T-helper 22 cell (primary cell): ENCODE results near the gene KRT13.

Experiments
- DNase-seq: peaks from one replicate; pipeline ENCODE4 v3.0.0-alpha.2; 2020; ENCODE audit warnings: low read depth

KRT13 gene

DNA sequence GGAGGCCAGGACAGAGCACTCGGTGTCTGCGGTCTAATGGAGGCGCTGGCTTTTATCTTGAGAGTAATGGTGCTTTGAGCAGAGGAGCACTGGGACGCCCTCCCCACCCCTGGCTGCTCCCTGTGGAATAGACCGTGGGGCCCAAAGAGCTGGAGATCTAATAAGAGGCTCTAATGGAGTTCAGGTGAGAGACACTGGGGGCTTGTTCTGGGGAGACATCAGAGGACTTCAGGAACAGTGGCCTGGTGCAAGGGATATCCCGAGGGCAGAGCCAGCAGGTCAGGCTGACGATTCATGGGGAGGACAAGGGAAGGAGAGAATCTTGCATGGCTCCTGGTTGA is 32.2 kb upstream of the KRT13 start:
- DNase-seq, result no peak

GRCh38 chr17:41536741-41537613 is 31.6 kb upstream of the KRT13 start:
- no peak for DNase-seq

DNA sequence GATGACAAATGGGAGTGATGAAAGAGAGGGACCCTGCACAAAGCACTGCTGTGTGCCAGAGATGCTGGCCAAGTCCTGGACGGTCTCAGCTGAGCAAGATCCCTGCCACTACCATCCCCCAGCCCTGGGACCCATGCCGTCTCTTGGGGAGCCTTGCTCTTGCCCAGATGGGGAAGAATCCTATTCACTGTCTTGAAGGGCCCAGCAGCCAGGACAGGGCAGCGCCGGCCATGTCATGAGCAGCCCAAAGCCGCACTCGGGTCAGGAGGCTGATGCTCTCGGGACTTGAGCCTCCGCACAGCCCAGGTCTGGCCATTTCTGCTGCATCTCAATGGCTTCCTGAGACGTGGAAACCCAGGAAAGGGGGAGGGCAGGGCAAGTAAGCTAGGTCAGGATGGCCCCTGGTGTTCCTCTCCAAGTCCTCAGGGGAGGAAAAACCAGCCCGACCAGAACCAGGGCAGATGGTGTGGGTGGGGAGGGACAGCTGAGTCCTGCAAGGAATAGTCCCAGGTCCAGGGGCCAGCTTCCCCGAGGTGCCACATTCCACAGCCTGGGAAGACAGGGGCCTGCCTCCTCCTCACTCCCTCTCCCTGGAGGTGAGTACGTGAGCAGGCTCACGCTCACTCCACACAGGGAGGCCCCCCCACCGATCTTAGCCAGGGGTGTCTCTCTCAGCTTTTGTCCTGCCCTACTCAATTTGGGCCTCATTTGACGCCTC is 30.5 kb upstream of the KRT13 start:
- no peak for DNase-seq

- no peak for DNase-seq
Measured at GRCh38 chr17:41534899-41535546, 29.6 kb upstream of the KRT13 start.

DNA sequence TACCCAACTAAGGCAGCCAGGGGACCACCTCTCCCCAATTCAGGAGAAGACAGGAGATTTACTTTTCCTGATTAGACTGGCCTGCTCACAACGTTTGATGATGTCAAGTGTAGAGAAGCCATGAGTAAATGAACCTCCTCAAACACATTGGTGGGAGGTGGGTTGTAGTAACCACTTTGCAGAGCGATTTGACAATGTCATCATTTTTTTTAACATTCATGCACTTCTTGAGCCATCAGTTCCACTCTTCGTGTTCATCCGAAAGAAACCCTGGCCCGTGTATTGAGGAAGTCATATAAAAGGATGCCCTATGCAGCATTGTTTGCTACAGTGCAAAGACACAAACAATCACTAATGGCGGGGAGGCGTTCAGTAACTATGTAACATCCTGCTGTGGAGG is 28.2 kb upstream of the KRT13 start:
- no peak for DNase-seq

DNA sequence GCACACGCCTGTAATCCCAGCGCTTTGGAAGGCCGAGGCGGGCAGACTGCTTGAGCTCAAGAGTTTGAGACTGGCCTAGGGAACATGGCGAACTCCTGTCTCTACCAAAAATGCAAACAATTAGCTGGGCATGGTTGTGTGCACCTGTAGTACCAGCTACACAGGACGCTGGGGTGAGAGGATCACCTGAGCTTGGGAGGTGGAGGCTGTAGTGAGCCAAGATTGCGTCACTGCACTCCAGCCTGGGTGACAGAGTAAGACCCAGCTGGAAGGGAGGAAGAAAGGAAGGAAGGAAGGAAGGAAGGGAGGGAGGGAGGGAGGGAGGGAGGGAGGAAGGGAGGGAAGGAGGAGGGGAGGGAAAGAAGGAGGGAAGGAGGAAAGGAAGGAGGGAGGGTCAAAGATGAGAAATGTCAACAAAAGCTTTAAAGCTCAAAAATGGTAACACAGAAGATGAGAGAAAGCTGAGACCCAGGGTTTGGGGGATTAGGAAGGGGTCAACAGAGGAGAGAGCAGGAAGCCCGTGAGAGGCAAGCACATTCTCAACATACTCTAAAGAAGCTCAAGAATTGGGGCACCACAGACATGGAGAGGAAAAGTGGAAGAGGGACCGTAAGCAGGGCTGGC is 27.6 kb upstream of the KRT13 start:
- DNase-seq, result no peak

GRCh38 chr17:41531993-41532392 is 26.6 kb upstream of the KRT13 start:
- no peak for DNase-seq

DNA sequence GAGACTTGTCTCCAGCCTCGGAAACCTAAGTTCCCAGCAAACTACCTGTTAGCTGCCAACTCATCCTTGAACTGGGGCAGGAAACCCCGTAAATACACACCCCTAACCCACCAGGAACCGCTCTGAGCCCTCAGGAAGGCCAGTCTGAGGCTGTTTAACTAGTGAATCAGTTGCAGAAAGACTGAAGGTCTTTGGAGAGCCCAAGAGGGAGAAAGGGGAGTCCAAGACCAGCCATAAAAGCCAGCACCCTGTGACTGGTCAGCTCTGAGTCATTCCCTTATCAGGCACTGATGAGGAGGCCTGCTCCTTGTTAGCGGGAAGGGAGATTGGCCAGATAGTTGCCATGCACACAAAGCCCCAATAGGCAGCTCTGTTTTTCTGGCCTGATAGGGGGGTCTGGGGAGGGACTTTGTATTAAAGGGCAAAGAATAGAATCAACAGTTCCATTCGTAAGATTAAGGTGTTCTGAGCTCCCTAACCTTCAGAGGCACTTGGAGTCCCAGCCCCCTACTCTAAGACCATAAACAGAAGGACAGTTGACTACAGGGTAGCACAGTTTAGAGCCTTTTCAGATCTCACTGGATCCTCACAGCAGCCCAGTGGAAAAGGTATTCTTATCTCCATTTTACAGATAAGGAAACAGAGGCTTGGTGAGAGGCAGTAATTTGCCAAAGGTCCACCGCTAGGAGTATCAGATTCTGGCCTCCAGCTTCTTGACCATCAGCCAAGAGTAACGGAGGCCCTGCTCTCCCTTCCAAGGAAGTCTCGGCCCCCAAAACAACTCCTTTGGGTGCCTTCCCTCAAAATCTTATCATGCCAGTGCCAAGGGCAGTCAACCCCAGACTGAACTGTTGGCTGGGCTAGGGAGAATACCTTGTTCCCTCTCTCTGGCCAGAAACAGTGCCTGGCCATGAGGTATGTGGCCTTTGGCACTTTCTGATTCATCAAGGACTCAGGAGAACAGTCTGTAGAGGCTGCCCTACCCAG is 24.9 kb upstream of the KRT13 start:
- DNase-seq, result no peak

DNA sequence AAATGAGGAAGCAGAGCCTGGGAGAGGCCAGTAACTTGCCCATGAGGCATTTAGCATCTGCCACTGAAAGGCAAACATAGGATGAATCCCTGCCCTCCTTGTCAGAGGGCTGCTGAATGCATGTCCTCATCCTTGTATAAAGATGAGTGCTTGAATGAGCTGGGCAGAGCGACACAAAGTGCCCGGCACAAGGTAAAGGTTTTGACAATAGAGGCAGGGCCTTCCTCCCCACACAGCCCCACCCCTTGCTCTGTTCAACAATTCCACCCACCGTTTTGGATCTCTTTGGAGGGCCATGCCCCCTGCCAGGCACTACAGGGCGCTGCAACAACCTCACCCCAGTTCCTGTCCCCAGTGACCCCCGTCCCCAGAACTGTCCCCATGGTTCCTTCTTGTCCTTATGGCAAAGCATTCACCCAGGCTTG is 24.1 kb upstream of the KRT13 start:
- DNase-seq, result no peak

GRCh38 chr17:41528959-41529353 is 23.5 kb upstream of the KRT13 start:
- DNase-seq, result no peak

DNA sequence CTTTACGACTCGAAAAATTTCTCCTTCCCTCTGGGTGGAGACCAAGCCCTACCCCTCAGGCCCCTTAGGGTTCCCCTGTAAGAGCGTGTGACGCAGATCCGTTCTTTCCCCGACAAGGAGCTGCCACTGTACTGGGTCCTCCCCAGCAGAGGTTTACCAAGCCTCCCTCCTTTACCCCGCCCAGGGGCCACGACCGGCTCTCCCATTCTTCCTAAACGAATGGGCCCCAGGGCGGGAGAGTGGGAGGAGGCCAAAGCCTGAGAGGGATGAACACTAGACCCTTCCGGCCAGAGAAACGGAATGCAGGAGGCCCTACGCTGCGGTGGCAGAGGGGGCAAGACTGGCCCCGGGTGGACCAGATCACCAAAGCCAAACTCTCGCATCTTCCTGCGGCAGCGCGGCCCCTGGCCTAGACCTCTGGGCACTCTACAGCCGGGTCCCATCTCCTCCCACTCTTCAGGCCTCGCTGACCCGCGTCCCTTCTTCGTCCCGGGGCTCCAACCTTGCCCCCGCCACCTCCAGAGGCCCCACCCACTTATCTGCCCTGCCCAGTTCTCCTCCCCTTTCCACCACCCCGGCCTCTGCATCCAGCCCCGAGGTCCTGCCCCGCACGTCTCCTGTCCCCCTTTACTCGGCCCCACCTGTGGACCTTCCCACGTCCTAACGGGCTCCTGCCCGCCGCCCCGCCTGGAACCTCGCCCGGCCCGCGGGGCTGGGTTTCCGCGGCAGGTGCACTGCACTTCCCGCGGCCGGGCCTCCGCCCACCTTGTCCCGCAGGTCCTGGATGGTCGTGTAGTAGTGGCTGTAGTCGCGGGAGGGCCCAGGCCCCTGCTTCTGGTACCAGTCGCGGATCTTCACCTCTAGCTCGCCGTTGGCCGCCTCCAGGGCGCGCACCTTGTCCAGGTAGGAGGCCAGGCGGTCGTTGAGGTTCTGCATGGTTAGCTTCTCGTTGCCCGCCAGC is 21.9 kb upstream of the KRT13 start:
- DNase-seq, result no peak

- no peak for DNase-seq
Measured at GRCh38 chr17:41524261-41524660, 18.8 kb upstream of the KRT13 start.

GRCh38 chr17:41523787-41524186 is 18.4 kb upstream of the KRT13 start:
- DNase-seq, result no peak

DNA sequence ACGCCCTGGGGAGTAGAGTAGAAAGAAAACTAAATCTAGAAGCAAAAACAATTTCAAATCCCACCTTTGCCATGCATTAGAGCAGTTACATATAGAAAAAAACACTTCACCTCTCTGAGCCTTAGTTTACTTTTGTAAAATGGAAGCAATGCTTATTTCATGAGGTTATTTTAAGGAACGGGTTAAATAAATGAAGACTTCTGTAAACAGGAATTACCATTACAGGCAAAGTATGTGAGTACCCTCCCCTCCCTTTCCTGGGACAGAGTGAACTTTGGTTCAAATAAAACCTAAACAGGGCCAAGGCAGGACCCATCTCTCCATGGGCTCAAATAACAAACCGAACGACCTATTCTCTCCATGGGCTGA is 17.8 kb upstream of the KRT13 start:
- DNase-seq, result no peak

GRCh38 chr17:41522301-41523224 is 17.2 kb upstream of the KRT13 start:
- no peak for DNase-seq

DNA sequence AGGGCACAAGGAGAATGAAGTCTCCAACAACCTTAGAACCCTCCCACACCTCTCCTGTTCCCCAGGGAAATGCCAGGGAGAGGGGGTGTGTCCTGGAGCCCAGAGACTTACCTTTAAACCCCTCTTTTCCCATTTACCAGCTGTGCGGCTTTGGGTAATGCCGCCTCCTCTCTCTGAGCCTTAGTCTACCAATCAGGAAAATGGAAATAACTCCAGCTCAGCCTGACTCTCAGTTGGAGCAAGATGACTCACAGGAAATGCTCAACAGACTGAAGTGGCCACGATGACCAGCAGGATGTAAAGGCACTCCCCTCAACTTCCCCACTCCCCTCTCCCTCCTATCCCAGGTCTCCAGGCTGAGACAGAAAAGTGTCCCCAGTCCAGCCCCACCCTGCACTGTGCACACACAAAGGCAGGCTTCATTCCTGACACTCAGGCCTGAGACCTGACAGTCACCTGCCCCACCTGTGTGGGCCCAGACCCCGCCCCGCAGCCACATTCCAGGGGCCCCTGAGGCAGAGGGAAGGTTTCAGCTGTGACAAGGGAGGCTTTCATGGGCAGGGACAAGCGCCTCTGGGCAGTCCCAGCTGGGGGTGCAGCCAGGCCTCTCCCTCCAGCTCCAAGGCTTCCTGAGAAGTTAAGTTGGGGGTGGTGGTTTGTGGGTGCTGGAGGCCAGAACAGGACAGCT is 16.3 kb upstream of the KRT13 start:
- no peak for DNase-seq

DNA sequence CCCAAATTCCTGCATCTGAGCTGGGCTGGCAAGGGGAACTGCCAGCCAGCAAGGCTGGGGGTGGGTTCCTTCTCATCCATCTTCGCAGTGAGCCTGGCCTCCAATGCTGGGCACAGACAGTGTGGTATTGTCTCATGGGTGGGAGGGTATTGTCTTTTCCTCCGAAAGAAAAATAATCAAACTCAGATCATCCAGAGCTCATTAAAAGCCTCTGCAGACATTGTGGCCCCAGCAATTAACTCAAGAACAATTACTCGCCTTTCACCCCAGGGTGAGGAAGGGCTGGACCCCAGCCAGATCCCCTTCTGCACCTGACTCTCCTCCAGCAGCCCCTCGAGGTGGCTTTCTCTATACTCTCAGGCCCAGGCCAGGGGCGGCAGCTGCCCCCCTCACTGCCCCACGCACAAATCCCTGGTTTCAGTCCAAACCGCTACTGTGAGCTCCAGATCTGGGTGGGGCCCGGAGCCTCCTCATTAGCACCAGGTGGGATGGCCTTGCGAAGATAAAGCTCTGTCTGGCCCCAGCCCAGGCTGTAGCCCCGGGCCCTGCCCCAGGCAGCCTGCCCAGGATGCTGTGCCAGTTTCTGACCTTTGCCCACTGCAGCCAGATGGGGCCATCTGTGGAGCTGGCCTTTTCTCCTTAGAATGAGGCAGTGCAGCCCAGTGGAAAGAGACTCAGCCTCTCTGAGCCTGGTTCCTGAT is 15.6 kb upstream of the KRT13 start:
- no peak for DNase-seq
